GM21423 (cell line): ENCODE data around the gene SERPINA6.
"Not testable (repeated sequence)": the region's sequence is repeated elsewhere in the genome, so short reads cannot be mapped to it uniquely, and the experiment has no call there.

ENCODE experiments used
- ATAC-seq: cut with Tn5 transposase; IDR thresholded peaks from one replicate; pipeline ENCODE4 v1.9.1; 2021; ENCODE audit warnings: mild to moderate bottlenecking, moderate library complexity; ENCODE audit not compliant: unreplicated experiment

SERPINA6 gene

DNA sequence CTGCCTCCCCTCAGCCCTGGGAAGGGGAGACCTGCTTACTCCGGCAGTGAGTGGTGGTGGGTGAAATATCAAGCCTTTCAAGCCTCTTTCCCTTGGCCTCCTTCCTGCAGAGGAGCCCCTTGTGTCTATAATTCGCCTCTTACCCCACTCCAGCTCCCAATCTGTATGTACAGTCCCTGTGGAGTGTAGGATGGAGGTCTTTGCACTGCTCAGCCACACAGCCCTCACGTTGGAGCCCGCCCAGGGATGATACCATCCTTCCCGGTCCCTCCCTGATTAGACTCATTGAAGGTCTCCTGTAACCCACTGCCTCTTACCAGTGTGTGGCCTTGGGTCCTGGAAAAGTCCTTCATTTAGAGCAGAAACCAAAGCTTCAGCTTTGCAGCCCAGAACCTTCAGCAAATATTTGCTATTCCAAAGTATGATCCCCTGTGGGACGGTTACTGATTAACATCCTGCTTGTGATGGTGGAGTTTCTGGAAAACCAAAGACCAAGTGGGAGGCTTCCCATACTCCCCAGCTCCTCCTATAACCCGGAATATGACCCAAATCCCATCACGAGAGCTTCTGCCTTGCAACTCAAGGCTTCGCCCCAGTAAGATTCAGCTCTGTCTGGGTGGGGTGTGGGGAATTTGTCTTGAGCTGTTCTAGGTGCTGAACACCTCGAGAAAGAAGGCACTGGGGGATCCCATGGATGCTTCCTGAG lies 30.1 kb downstream of the SERPINA6 start, which contains the start of gene SERPINA10:
Gene SERPINA10, minus strand, starts transcription at position 397 of the 706 bp plus-strand sequence. CDS start 2,675 bp downstream, outside the sequence.
- ATAC-seq, result no peak

DNA sequence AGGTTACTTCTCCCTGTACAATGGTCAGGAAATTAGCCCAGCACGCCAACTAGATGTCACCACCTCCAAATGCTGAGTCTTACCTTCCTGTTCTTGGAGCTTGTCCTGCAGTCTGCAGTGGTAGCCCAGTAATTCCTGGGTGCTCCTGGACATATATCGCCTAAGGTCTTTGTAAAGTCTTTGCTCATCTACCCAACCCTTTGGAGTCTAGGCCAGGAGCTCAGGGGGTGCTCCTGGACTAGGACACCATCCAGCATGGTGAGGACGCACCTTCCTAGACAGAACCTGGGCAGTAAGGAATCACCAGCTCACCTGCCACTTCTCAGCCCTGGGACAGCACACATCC lies 30.6 kb downstream of the SERPINA6 start:
- ATAC-seq, result no peak

DNA sequence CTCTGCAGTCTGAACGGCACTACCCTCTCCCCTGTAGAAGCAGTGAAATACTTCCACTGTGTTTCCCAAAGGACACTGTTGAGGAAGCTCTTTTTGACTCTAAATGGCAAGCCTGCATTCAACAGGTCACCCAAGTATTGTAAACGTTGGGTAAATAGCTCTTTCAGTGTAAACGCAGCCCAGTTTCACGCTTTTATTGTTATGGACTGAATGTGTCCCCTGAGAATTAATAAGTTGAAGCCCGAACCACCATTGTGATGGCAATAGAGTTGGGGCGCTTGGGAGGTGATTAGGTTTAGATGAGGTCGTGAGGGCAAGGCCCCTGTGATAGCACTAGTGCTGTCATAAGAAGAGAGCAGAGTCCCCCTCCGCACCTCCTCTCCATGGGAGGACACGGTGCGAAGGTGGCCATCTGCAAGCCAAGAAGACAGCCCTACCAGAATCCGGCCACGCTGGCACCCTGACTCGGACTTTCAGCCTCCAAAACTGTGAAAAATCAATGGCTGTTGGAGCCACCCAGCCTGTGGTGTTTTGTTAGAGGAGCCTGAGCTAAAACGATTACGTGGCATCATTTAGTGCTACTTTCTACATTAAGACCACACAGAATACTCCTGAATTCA lies 31.1 kb downstream of the SERPINA6 start:
- ATAC-seq, result no peak

DNA sequence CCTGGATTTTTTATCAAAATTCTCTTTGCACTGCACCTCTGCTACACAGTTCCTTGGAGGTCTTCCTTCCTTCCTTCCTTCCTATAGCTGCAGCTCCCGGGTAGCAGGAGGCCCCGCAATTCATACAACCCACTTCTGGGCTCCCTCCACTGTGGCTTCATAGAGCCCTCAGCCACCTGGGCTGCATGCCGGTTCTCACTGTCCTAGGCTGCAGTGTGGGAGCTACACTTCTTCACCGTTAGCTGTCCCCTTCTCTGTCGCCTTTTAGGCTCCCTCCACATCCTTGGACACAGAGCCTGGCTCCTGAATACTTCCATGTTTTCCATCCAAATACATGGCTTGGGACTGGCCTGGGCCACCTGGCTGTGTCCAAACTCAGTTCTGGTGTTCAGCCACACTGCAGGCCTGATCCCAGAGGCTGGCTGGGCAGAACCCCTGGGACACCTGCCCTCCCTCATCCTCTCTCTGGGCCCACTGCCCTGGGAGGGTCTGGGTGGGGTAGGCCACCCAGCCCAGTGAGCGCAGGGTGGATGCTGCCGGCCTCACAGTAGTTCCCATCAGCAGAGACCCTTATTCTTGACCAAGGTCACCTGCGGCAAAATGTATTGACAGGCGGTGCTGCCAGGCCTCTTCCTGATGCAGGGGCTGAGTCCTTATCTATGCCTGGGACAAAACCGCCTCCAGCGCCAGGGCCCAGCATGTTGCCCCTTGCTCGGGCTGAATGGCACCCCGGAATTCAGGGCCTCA lies 31.8 kb downstream of the SERPINA6 start:
- no peak for ATAC-seq

DNA sequence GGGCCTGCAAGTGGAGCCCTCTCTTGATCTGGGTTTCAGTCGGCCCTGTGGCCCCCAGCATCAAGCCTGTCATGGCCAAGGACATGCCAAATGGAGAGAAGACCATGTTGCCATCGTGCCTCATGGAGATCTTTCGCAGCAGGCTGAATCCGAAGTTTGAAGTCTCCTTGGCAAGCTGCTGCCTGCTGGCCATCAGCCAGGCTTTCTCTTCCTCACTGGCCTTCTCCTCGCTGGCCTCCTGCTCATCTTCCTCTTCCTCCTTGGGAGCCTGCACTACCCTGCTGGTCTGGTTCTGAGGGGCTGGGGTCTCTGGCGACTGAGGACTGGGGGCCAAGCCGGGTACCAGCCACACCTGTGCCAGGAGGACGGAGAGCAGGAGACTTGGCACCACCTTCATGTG lies 32.9 kb downstream of the SERPINA6 start:
- no peak for ATAC-seq

DNA sequence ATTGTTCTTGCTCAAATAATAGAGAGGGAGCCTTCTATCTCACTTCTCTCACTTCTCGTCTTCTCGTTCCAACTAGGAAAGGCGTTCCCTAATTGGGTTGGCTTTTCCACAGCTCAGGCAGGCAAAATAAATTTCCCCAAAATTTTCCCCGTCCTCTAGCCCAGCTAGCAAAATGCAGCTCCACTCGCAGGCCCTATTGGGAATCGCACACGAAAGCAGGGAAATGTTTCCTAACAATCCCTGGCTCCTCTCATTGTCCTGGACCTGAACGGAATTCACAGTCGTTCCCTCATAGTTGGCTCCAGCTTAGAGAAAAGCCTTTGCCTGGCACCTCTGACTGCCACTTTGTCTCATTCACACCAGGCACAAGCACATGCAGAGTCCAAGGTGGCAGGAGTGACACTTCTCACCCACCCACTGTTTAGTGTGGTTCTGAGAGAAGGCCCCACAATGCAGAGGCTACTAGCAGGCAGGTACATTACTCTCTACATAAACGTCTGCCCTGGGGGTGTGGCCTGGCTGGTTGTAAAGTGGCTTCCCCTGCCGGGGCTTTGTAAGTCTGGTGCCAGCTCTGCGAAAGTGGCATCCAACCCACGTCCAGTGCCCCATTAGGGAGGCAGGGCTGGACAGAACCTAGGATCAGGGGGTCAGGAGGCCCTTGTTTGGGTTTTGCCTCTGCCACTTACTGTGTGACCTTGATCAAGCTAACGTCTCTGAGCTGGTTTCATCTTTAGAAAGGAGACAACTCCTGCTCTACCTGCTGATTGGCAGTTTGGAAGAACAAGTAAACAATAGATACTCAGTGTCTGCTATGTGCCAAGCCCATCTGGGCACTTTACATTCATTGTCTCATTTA lies 34.3 kb downstream of the SERPINA6 start:
- no peak for ATAC-seq

DNA sequence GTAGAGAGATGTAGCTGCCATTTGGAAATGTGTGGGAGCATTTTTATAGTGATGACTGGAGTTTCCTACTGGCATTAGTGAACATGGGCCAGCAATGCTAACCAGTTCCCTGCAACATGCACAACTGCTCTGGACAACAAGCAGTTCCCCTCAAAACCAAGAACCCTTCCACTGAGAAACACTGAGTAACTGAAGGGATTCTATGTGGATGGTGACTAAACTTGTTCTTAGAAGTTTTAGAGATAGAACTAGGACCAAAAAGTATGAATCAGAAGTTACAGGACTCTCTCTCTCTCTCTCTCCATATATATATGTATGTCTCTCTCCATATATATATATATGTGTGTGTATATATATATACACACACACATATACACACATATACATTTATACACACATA lies 38.0 kb downstream of the SERPINA6 start:
- ATAC-seq, result no peak

DNA sequence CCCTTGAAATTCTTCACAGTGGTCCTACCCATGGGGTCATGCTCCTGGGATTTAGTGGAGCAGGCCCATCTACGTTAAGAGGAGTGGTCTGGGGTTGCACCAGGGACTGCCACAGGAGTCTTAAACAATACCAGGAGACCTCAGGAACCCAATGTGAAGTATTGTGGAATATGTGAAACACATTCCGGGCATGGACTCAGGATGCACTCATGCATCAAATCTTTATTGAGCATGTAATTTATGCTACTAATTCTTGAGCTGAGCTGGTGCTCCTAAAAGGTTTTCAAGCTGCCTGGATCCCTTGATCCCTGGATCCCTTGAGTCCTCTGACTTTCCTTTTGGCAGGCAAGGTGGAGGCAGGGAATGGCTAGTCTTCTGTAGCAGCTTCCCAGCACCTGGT lies 38.9 kb downstream of the SERPINA6 start:
- no peak for ATAC-seq

DNA sequence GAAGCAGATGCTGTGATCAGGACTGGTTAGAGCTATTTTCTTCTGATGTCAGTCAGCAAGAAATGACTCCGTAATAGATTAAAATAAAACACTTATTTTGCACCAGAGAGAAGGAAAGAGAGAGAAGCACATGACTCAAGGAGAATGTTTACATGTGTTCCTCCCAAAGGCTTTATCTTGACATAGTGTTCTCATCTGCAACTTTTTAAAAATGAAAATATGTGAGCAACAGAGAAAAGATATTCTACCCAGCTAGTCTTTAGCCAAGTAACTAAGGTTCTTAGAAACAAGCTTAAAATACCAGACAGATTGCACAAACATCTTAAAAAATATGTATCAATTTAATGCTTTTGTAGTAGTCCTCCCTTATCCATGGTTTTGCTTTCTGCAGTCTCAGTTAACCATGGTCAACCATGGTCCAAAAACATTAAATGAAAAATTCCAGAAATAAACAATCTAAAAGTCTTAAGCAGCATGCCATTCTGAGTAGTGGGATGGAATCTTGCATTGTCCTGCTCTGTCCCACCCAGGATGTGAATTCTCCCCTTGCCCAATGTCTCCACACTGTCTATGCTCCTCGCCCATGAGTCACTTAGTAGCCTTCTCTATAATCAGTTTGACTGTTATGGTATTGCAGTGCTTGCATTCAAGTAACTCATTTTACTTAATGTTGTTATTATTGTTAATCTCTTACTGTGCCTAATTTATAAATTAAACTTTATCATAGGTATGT lies 40.0 kb downstream of the SERPINA6 start:
- ATAC-seq, result no peak

DNA sequence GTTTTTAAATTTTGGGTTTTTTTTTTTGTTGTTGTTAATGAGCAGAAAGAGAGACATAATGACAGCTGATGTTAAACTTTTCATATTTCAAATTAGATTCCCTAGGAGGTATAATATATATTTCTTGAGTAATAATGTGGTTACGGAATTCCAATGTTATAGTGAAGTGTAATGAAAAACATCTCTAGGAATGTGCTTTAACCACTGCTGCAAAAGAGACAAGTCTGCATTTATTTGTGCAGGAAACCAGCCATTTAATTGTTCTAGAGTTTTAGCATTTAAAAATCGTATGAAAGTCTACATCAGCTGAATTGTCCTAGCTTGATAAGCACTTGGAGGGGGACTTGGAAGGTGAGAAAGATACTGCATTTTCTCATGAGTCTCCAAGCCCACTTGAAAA lies 44.4 kb downstream of the SERPINA6 start:
- ATAC-seq, result no peak

DNA sequence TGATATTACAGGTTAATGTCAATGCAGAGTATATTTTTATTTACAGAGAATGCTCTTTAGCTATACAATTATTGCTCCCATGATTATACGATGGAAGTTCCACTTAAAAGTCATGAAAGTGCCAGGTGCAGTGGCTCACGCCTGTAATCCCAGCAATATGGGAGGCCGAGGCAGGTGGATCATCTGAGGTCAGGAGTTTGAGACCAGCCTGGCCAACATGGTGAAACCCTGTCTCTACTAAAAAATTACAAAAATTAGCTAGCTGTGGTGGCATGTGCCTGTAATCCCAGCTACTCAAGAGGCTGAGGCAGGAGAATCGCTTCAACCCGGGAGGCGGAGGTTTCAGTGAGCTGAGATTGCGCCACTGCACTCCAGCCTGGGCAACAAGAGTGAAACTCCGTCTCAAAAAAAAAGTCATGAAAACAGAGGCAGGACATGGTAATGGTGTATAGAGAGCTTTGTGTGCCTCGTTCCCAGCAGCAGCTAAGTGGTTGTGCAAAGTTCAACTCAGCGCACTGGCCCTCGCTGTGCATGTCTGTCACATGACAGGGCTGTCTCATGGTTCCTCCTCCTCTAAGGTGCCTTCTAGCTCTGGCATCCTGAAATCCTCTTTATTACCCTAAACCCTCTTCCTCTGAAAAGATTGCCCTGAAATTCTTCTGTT lies 46.1 kb downstream of the SERPINA6 start:
- not testable (repeated sequence) for ATAC-seq

DNA sequence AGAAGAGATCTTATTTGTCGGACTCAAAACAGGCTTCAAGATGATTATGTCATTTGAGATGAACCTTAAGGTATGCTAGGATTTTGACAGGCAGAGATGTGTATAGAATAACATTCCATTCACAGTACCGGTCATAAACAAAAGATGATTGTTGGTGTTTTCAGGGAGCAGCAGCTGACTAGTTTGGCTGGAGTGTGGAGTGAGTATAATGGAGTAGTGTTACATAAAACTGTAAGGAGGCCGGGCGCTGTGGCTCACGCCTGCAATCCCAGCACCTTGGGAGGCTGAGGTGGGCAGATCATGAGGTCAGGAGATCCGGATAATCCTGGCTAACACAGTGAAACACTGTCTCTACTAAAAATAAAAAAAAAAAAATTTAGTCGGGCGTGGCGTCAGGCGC lies 54.0 kb downstream of the SERPINA6 start:
- no peak for ATAC-seq

DNA sequence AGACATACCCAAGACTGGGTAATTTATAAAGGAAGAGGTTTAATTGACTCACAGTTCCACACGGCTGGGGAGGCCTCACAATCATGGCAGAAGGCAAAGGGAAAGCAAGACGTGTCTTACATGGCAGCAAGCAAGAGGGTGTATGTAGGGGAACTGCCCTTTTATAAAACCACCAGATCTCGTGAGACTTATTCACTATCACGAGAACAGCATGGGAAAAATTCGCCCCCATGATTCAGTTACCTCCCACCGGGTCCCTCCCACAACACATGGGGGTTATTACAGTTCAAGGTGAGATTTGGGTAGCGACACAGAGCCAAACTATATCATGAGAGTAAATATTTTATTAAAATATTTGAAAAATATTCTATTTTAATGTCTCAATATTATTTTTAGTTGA lies 54.6 kb downstream of the SERPINA6 start:
- not testable (repeated sequence) for ATAC-seq

DNA sequence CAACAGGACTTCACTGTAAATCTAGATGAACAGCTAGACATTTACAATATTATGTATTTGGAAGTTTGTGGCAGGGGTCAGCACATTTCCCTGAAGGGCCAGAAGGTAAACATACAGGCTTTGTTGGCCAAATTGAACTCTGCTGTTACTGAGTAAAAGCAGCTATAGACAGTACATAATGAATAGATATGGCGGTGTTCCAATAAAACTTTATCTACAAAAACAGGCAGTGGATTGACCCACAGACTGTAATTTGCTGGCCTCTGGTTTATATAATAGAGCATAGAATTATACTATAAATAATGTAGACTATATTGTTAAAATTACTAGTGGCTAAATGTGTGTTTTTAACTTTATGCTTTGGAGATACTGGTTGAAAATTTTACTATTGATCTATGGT lies 55.8 kb downstream of the SERPINA6 start:
- no peak for ATAC-seq

DNA sequence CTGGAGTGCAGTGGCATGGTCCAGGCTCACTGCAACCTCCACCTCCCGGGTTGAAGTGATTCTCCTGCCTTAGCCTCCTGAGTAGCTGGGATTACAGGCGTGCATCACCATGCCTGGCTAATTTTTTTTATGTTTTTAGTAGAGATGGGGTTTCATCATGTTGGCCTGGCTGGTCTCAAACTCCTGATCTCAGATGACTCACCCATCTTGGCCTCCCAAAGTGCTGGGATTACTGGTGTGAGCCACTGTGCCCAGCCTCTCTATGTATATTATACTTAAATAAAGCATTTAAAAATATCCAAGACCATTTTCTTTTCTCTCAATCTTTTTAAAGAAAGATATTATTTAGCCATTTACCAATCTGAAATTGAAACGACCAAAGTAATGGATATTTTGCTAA lies 58.9 kb downstream of the SERPINA6 start:
- ATAC-seq, result not testable (repeated sequence)
